Activated CD4-positive, alpha-beta memory T cell treated with anti-CD3 and anti-CD28 coated beads for 36 hours (primary cell): ENCODE results near the gene LGR5. TPM values are rescaled to one million over a fixed set of nuclear protein-coding genes. Genes with fewer than 3 reads are reported as not detected.
A peak's percentile ranks its signal among the peaks of the same experiment; 100 is the strongest.

Source experiments
- CTCF ChIA-PET: fragments of 350-600 bp; sonication (Branson Sonifier 250); formaldehyde crosslinking; loops from one replicate; lab custom pipeline; 2021; ENCODE audit warnings: antibody characterized with exemption, inconsistent platforms; lab: Charles Lee
- POLR2A ChIA-PET: fragments of 350-600 bp; sonication (Branson Sonifier 250); formaldehyde crosslinking; loops from one replicate; lab custom pipeline; 2021; ENCODE audit warnings: antibody characterized with exemption; lab: Charles Lee
- DNase-seq: peaks from one replicate; pipeline ENCODE4 v3.0.0-alpha.2; 2020
- H3K27ac Mint-ChIP-seq: one replicate; pipeline ENCODE4 v1.8.0; 2021; ENCODE audit warnings: mixed read lengths
- H3K27me3 Mint-ChIP-seq: one replicate; pipeline ENCODE4 v1.8.0; 2021; ENCODE audit warnings: mixed read lengths
- H3K36me3 Mint-ChIP-seq: one replicate; pipeline ENCODE4 v1.8.0; 2021; ENCODE audit warnings: mixed read lengths
- H3K4me1 Mint-ChIP-seq: one replicate; pipeline ENCODE4 v1.8.0; 2021; ENCODE audit warnings: low read depth, mixed read lengths
- H3K4me3 Mint-ChIP-seq: one replicate; pipeline ENCODE4 v1.8.0; 2021; ENCODE audit warnings: mild to moderate bottlenecking, mixed read lengths
- H3K9me3 Mint-ChIP-seq: one replicate; pipeline ENCODE4 v1.8.0; 2021; ENCODE audit warnings: mixed read lengths
- intact Hi-C: fragments of 100-400 bp; cut with micrococcal nuclease; formaldehyde crosslinking; loops from one replicate; pipeline ENCODE4 v1.15.1; 2023
- total RNA-seq, 2 experiments: library from RNA; stranded (reverse); gene quantifications; one replicate each; pipeline ENCODE4 v1.2.3, GENCODE V29; 2021

LGR5 gene
- total RNA-seq, 2 experiments from 2014 or later = not detected

- no peaks in the 10 kb centered on the region for H3K36me3 Mint-ChIP-seq
- no peak for DNase-seq
- H3K4me3 Mint-ChIP-seq = no peak overlapping the region
- no peaks in the 10 kb centered on the region for H3K9me3 Mint-ChIP-seq
- no peak overlapping the region for H3K27ac Mint-ChIP-seq
- POLR2A ChIA-PET = no interaction called here
- peaks cover 32% of the 10 kb centered on the region for H3K27me3 Mint-ChIP-seq
- H3K4me1 Mint-ChIP-seq = no peaks in the 10 kb centered on the region
- CTCF ChIA-PET = interaction anchor here (0.7 kb wide), 1 partner anchor 158 kb away, joined by 3 read pairs; no protein-coding TSS in a partner anchor
- intact Hi-C loops = no loop called here
These were observed 149.9 kb downstream of the LGR5 start for GRCh38 chr12:71589478-71589881.

GRCh38 chr12:71591601-71592000 is 152.0 kb downstream of the LGR5 start:
- intact Hi-C loops = no loop called here
- Mint-ChIP-seq H3K4me1 (no peaks in the 10 kb centered on the region), H3K9me3 (no peaks in the 10 kb centered on the region), H3K36me3 (no peaks in the 10 kb centered on the region), H3K27ac (no peak overlapping the region), H3K27me3 (peaks cover 37% of the 10 kb centered on the region), H3K4me3 (no peak overlapping the region)
- no peak for DNase-seq
- POLR2A ChIA-PET = no interaction called here
- CTCF ChIA-PET = no interaction called here

- H3K4me1 Mint-ChIP-seq = no peaks in the 10 kb centered on the region
- DNase-seq = no peak
- ChIA-PET POLR2A (no interaction called here), CTCF (no interaction called here)
- H3K36me3 Mint-ChIP-seq = no peaks in the 10 kb centered on the region
- H3K27me3 Mint-ChIP-seq = peaks cover 37% of the 10 kb centered on the region
- H3K9me3 Mint-ChIP-seq = no peaks in the 10 kb centered on the region
- intact Hi-C loops = no loop called here
- no peak overlapping the region for H3K4me3 Mint-ChIP-seq
- no peak overlapping the region for H3K27ac Mint-ChIP-seq
These were observed 153.2 kb downstream of the LGR5 start for GRCh38 chr12:71592841-71593240.

- intact Hi-C loops = no loop called here
- no peak for DNase-seq
- Mint-ChIP-seq H3K27ac (no peak overlapping the region), H3K36me3 (no peaks in the 10 kb centered on the region), H3K4me1 (no peaks in the 10 kb centered on the region), H3K27me3 (peaks cover 35% of the 10 kb centered on the region), H3K9me3 (peaks cover 4% of the 10 kb centered on the region), H3K4me3 (no peak overlapping the region)
- ChIA-PET CTCF (interaction anchor here (1.0 kb wide), 1 partner anchor 42 kb away, joined by 3 read pairs; no protein-coding TSS in a partner anchor), POLR2A (interaction anchor here (0.8 kb wide), 1 partner anchor 202 kb away, joined by 3 read pairs; no protein-coding TSS in a partner anchor)
These were observed 154.8 kb downstream of the LGR5 start for GRCh38 chr12:71594214-71594948.

DNA sequence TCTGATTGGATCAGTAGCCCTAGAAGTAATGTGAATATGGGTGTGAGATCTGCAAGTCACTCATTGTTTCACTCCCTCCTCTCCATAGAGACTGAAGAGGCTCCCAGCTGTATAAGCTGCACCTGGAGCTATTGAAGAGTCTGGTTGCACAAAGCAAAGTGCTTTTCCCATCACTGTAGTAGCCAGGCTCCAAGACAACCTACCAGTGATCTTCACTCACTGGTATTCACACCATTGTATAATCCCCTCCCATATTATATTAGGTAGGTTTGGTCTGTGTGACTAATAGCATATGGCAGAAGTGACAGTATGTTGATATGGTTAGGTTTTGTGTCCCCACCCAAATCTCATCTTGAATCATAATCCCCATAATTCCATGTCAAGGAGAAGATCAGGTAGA is 159.6 kb downstream of the LGR5 start:
- CTCF ChIA-PET = no interaction called here

DNA sequence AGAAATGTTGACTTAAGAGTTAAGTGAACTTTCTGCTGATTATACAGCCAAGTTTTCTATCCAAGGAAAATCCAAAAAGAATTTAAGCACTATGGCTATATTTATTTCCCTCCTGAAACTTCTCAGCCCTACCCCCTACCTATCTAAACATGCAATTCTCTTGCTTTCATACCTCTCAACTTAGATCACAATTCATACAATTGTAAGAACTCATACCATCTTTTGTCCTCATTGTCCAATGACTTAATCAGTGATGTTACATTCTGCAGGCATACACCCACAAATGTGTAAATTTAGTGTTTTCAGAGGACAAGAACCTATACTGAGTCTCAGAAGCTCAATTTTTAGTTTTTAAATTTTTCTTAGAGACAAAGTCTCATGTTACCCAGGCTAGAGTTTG is 161.9 kb downstream of the LGR5 start:
- H3K4me1 Mint-ChIP-seq = no peaks in the 10 kb centered on the region
- no peaks in the 10 kb centered on the region for H3K27me3 Mint-ChIP-seq
- H3K27ac Mint-ChIP-seq = no peak overlapping the region
- H3K36me3 Mint-ChIP-seq = peaks cover 7% of the 10 kb centered on the region
- intact Hi-C loops = no loop called here
- ChIA-PET POLR2A (no interaction called here), CTCF (no interaction called here)
- H3K4me3 Mint-ChIP-seq = no peak overlapping the region
- H3K9me3 Mint-ChIP-seq = peaks cover 9% of the 10 kb centered on the region
- DNase-seq = no peak

More for the DNA sequence above, 159.6 kb downstream of the LGR5 start:
- Mint-ChIP-seq H3K27me3 (peaks cover 7% of the 10 kb centered on the region), H3K36me3 (no peaks in the 10 kb centered on the region), H3K4me1 (no peaks in the 10 kb centered on the region), H3K4me3 (no peak overlapping the region), H3K27ac (no peak overlapping the region), H3K9me3 (peaks cover 9% of the 10 kb centered on the region)
- POLR2A ChIA-PET = no interaction called here
- DNase-seq = no peak
- intact Hi-C loops = no loop called here

DNA sequence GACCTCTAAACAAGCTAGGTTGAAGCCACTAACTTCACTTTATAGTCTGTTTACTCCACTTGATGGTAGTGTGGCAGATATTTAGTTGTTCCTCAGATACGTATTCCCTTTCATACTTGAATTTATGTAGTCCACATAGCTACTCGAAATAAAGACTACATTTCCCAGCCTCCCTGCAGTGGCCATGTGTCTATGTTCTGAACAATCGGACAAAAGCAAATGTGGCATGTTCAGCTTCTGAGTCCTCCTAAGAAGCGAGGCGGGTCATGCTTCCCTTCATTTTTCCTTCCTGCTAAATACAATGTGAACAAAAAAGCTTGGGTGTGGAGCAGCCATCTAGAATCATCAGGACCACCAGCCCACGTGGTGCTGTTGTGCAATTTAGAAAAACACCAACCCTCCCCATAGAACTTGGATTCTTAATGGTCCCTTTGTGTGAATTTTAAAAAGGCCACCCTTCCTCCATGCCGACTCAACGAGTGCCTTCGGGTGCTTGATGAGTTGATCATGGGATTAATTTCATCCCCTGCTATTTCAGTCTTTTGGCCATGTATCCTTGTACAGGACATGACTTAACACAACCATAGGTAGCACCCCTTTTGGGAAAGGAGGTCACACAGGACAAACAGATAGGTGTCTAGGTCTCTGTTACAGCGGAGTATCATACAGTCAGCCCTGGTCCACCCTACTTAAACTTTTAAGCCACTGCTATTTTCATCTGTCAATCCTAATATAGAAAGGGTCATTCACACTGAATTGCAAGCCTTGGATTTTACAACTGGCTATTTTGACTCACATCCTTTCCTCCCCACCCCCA is 163.4 kb downstream of the LGR5 start:
- no peaks in the 10 kb centered on the region for H3K27me3 Mint-ChIP-seq
- H3K27ac Mint-ChIP-seq = no peak overlapping the region
- no peak overlapping the region for H3K4me3 Mint-ChIP-seq
- peaks cover 16% of the 10 kb centered on the region for H3K36me3 Mint-ChIP-seq
- CTCF ChIA-PET = no interaction called here
- intact Hi-C loops = no loop called here
- POLR2A ChIA-PET = no interaction called here
- no peak for DNase-seq
- H3K4me1 Mint-ChIP-seq = no peaks in the 10 kb centered on the region
- peaks cover 9% of the 10 kb centered on the region for H3K9me3 Mint-ChIP-seq

GRCh38 chr12:71605039-71605438 is 165.4 kb downstream of the LGR5 start:
- Mint-ChIP-seq H3K4me1 (peaks cover under 1% of the 10 kb centered on the region), H3K27me3 (no peaks in the 10 kb centered on the region), H3K9me3 (no peaks in the 10 kb centered on the region), H3K36me3 (peaks cover 29% of the 10 kb centered on the region), H3K4me3 (no peak overlapping the region), H3K27ac (no peak overlapping the region)
- no peak for DNase-seq
- CTCF ChIA-PET = interaction anchor here (1.0 to 1.5 kb wide), 2 partner anchors 22 to 142 kb away, joined by 3 to 4 read pairs; no protein-coding TSS in a partner anchor
- POLR2A ChIA-PET = interaction anchor here (1.2 kb wide), 1 partner anchor 32 kb away, joined by 3 read pairs; no protein-coding TSS in a partner anchor
- intact Hi-C loops = no loop called here

GRCh38 chr12:71607494-71608330 is 168.1 kb downstream of the LGR5 start:
- Mint-ChIP-seq H3K27ac (peak overlapping the region; percentile 29), H3K36me3 (peaks cover 50% of the 10 kb centered on the region), H3K9me3 (no peaks in the 10 kb centered on the region), H3K27me3 (no peaks in the 10 kb centered on the region), H3K4me3 (no peak overlapping the region), H3K4me1 (peaks cover 15% of the 10 kb centered on the region)
- intact Hi-C loops = no loop called here
- CTCF ChIA-PET = interaction anchor here (1.9 kb wide), 1 partner anchor 29 kb away, joined by 11 read pairs; no protein-coding TSS in a partner anchor
- POLR2A ChIA-PET = interaction anchor here (0.6 kb wide), 1 partner anchor 20 kb away, joined by 3 read pairs; no protein-coding TSS in a partner anchor
- no peak for DNase-seq

DNA sequence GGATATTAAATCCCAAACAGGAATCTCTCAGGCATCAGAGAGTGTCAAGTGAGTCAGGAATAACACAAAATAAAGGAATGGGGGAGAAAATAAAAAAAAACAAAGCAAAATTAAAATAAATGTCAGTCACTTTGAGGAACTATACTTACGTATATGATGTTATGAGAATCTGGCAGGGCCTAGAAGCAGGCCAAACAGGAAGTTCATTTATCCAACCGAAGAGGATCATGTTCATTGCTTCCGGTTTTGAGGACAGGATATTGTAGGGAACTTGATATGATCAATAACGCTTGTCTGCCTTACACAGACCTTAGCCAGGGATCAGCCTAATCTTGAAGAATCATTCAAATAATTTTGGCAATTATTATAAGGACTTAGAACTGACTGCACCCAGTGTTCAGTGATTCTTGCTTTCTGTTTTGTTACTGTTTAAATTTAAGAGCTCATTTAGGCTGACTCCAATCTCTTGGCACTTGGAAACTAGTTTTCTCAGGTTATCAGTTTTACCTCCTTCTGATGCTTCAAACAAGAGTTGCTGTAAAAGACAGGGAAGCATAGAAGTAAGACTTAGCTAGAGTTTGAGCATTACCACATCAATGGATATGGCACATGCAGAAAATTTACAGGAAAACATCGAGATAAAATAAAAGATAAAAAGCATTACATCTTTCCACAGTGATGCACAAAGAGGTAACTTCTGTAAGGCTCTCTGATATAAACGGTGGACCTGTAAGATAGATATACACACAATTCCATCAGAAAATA is 170.6 kb downstream of the LGR5 start:
- H3K4me3 Mint-ChIP-seq = no peak overlapping the region
- H3K36me3 Mint-ChIP-seq = peaks cover 60% of the 10 kb centered on the region
- H3K27ac Mint-ChIP-seq = peak overlapping the region; percentile 79
- intact Hi-C loops = no loop called here
- no peaks in the 10 kb centered on the region for H3K9me3 Mint-ChIP-seq
- peaks cover 17% of the 10 kb centered on the region for H3K4me1 Mint-ChIP-seq
- ChIA-PET POLR2A (no interaction called here), CTCF (interaction anchor here (1.1 kb wide), 1 partner anchor 27 kb away, joined by 6 read pairs; no protein-coding TSS in a partner anchor)
- no peak for DNase-seq
- no peaks in the 10 kb centered on the region for H3K27me3 Mint-ChIP-seq

- H3K27me3 Mint-ChIP-seq = no peaks in the 10 kb centered on the region
- peaks cover 54% of the 10 kb centered on the region for H3K36me3 Mint-ChIP-seq
- POLR2A ChIA-PET = no interaction called here
- no peaks in the 10 kb centered on the region for H3K9me3 Mint-ChIP-seq
- H3K27ac Mint-ChIP-seq = peak overlapping the region; percentile 20
- no peak overlapping the region for H3K4me3 Mint-ChIP-seq
- peaks cover 10% of the 10 kb centered on the region for H3K4me1 Mint-ChIP-seq
- intact Hi-C loops = loop anchor here (5.0 kb wide), 1 partner anchor 35 kb away; no protein-coding TSS in a partner anchor
- no peak for DNase-seq
- CTCF ChIA-PET = interaction anchor here (1.0 kb wide), 1 partner anchor 15 kb away, joined by 4 read pairs; no protein-coding TSS in a partner anchor
These were observed 182.3 kb downstream of the LGR5 start for GRCh38 chr12:71621938-71622337.
